ENCODE results near the gene TMC6. TPM values are rescaled to one million over a fixed set of nuclear protein-coding genes. Genes with fewer than 3 reads are reported as not detected.

TMC6 gene
- total and polyA plus RNA-seq, 7 experiments from 2014 or later, result 165 to 808 (median 701) TPM

- peak in 8 of 9 donors; percentile 72 to 92 (median 90) for DNase-seq
- peak; percentile 72 for ATAC-seq
- peak within 1 kb of the TSS; percentile 95 to 99 (median 97) for H3K27ac Mint-ChIP-seq
- Histone ChIP-seq H3K27me3 (ENCODE audit: control insufficient read depth in 2 of 2, insufficient read depth in 2 of 2, low read length in 2 of 2) (no peaks in the 10 kb centered on the region), H3K4me1 (ENCODE audit: control insufficient read depth in 2 of 2, insufficient read depth in 2 of 2, low read length in 2 of 2) (peaks cover 52 to 55% of the 10 kb centered on the region in 2 donors), H3K4me3 (ENCODE audit: low read length) (peak within 1 kb of the TSS; percentile 95), H3K36me3 (ENCODE audit: control insufficient read depth in 2 of 3, insufficient read depth in 3 of 3, low read length in 3 of 3) (peaks cover 12 to 61% (median 31%) of the 10 kb centered on the region in 3 experiments), H3K27ac (ENCODE audit: low read depth, low read length) (peak within 1 kb of the TSS; percentile 77), H3K9me3 (ENCODE audit: control insufficient read depth in 2 of 3, low read length in 3 of 3) (no peaks in the 10 kb centered on the region)
- CTCF ChIA-PET, result interaction anchor here (0.9 to 1.5 kb wide), 9 partner anchors 9 to 121 kb away, joined by 3 to 6 read pairs (median 3); no protein-coding TSS in a partner anchor
- POLR2A ChIA-PET, result interaction anchor here (0.5 to 27.3 kb wide), 20 partner anchors 1 to 689 kb away, joined by 3 to 898 read pairs (median 8); partner anchors contain the start of genes C17orf99, TMC6, TMC8 and TNRC6C
- H3K27me3 Mint-ChIP-seq, result peaks cover 0 to 3% (median 0%) of the 10 kb centered on the region in 5 donors
- peaks cover 8 to 51% (median 25%) of the 10 kb centered on the region in 5 donors for H3K36me3 Mint-ChIP-seq
- peak within 1 kb of the TSS; percentile 89 to 100 (median 99) for H3K4me3 Mint-ChIP-seq
- intact Hi-C loops (cut with micrococcal nuclease), result loop anchor here (1.0 to 5.0 kb wide), 10 partner anchors 9 to 1393 kb away; partner anchors contain the start of genes MFSD11 (in 2 of the 2), SRSF2 (in 2 of the 2), SYNGR2 (in 2 of the 2) and TNRC6C (in 2 of the 2)
- H3K4me1 Mint-ChIP-seq, result peaks cover 29 to 58% (median 44%) of the 10 kb centered on the region in 7 donors
- peaks cover 0 to 9% (median 0%) of the 10 kb centered on the region in 11 donors for H3K9me3 Mint-ChIP-seq
Measured at GRCh38 chr17:78130437-78131101, 2.0 kb upstream of the TMC6 start, which contains the start of gene TMC8. TMC8 (plus strand) TSS chr17:78130771; CDS start chr17:78131589, 818 bp downstream.

- Histone ChIP-seq H3K27me3 (ENCODE audit: control insufficient read depth in 2 of 2, insufficient read depth in 2 of 2, low read length in 2 of 2) (no peaks in the 10 kb centered on the region), H3K9me3 (ENCODE audit: control insufficient read depth in 2 of 3, low read length in 3 of 3) (no peaks in the 10 kb centered on the region), H3K36me3 (ENCODE audit: control insufficient read depth in 2 of 3, insufficient read depth in 3 of 3, low read length in 3 of 3) (peaks cover 7 to 61% (median 26%) of the 10 kb centered on the region in 3 experiments), H3K27ac (ENCODE audit: low read depth, low read length) (peak overlapping the region; percentile 77), H3K4me3 (ENCODE audit: low read length) (peak overlapping the region; percentile 95), H3K4me1 (ENCODE audit: control insufficient read depth in 2 of 2, insufficient read depth in 2 of 2, low read length in 2 of 2) (peaks cover 51 to 59% of the 10 kb centered on the region in 2 donors)
- Mint-ChIP-seq H3K36me3 (peaks cover 8 to 48% (median 22%) of the 10 kb centered on the region in 5 donors), H3K27ac (peak overlapping the region; percentile 95 to 99 (median 97)), H3K4me3 (peak overlapping the region; percentile 89 to 100 (median 99)), H3K9me3 (peaks cover 0 to 9% (median 0%) of the 10 kb centered on the region in 11 donors), H3K27me3 (peaks cover 0 to 3% (median 0%) of the 10 kb centered on the region in 5 donors), H3K4me1 (peaks cover 25 to 54% (median 41%) of the 10 kb centered on the region in 7 donors)
- intact Hi-C loops (cut with micrococcal nuclease), result loop anchor here (1.0 to 5.0 kb wide), 10 partner anchors 9 to 1393 kb away; partner anchors contain the start of genes MFSD11 (in 2 of the 2), SRSF2 (in 2 of the 2), SYNGR2 (in 2 of the 2) and TNRC6C (in 2 of the 2)
- DNase-seq (peak in 5 of 9 donors; percentile 41 to 58 (median 57)), ATAC-seq (no peak)
- ChIA-PET CTCF (interaction anchor here (1.0 to 1.5 kb wide), 8 partner anchors 10 to 121 kb away, joined by 3 to 6 read pairs (median 4); no protein-coding TSS in a partner anchor), POLR2A (interaction anchor here (0.5 to 27.3 kb wide), 20 partner anchors 0 to 689 kb away, joined by 3 to 898 read pairs (median 8); partner anchors contain the start of genes C17orf99, TMC6, TMC8 and TNRC6C)
Measured at GRCh38 chr17:78130090-78130436, 1.5 kb upstream of the TMC6 start.

GRCh38 chr17:78129351-78130089, 965 bp upstream of the TMC6 start:
- Mint-ChIP-seq H3K27me3 (peaks cover 0 to 3% (median 0%) of the 10 kb centered on the region in 5 donors), H3K36me3 (peaks cover 8 to 48% (median 18%) of the 10 kb centered on the region in 5 donors), H3K4me3 (peak overlapping the region; percentile 89 to 100 (median 99)), H3K4me1 (peaks cover 24 to 53% (median 39%) of the 10 kb centered on the region in 7 donors), H3K9me3 (peaks cover 0 to 9% (median 0%) of the 10 kb centered on the region in 11 donors), H3K27ac (peak overlapping the region; percentile 95 to 99 (median 97))
- Histone ChIP-seq H3K27me3 (ENCODE audit: control insufficient read depth in 2 of 2, insufficient read depth in 2 of 2, low read length in 2 of 2) (no peaks in the 10 kb centered on the region), H3K4me3 (ENCODE audit: low read length) (peak overlapping the region; percentile 95), H3K27ac (ENCODE audit: low read depth, low read length) (peak overlapping the region; percentile 77), H3K4me1 (ENCODE audit: control insufficient read depth in 2 of 2, insufficient read depth in 2 of 2, low read length in 2 of 2) (peaks cover 51 to 59% of the 10 kb centered on the region in 2 donors), H3K36me3 (ENCODE audit: control insufficient read depth in 2 of 3, insufficient read depth in 3 of 3, low read length in 3 of 3) (peaks cover 2 to 61% (median 21%) of the 10 kb centered on the region in 3 experiments), H3K9me3 (ENCODE audit: control insufficient read depth in 2 of 3, low read length in 3 of 3) (no peaks in the 10 kb centered on the region)
- DNase-seq (peak in 8 of 9 donors; percentile 50 to 74 (median 62)), ATAC-seq (peak; percentile 5)
- intact Hi-C loops (cut with micrococcal nuclease), result loop anchor here (1.0 to 10.0 kb wide), 12 partner anchors 8 to 1402 kb away; partner anchors contain the start of genes MFSD11 (in 2 of the 2), SRSF2 (in 2 of the 2), SYNGR2 (in 2 of the 2) and TNRC6C (in 2 of the 2)
- ChIA-PET CTCF (interaction anchor here (1.0 to 1.5 kb wide), 6 partner anchors 10 to 122 kb away, joined by 3 to 6 read pairs (median 4); no protein-coding TSS in a partner anchor), POLR2A (interaction anchor here (0.5 to 27.3 kb wide), 17 partner anchors 0 to 688 kb away, joined by 3 to 898 read pairs (median 9); partner anchors contain the start of genes C17orf99, TMC6, TMC8 and TNRC6C)

GRCh38 chr17:78127888-78128550, 536 bp downstream of the TMC6 start:
- H3K36me3 Mint-ChIP-seq, result peaks cover 4 to 49% (median 18%) of the 10 kb centered on the region in 5 donors
- Histone ChIP-seq H3K27me3 (ENCODE audit: control insufficient read depth in 2 of 2, insufficient read depth in 2 of 2, low read length in 2 of 2) (no peaks in the 10 kb centered on the region), H3K4me3 (ENCODE audit: low read length) (peak overlapping the region; percentile 91), H3K27ac (ENCODE audit: low read depth, low read length) (peak overlapping the region; percentile 77), H3K36me3 (ENCODE audit: control insufficient read depth in 2 of 3, insufficient read depth in 3 of 3, low read length in 3 of 3) (peaks cover 13 to 61% (median 15%) of the 10 kb centered on the region in 3 experiments), H3K4me1 (ENCODE audit: control insufficient read depth in 2 of 2, insufficient read depth in 2 of 2, low read length in 2 of 2) (peaks cover 57 to 59% of the 10 kb centered on the region in 2 donors), H3K9me3 (ENCODE audit: control insufficient read depth in 2 of 3, low read length in 3 of 3) (no peaks in the 10 kb centered on the region)
- peak overlapping the region; percentile 89 to 99 (median 92) for H3K4me3 Mint-ChIP-seq
- H3K27ac Mint-ChIP-seq, result peak overlapping the region; percentile 81 to 94 (median 92)
- no peak for DNase-seq
- H3K4me1 Mint-ChIP-seq, result peaks cover 22 to 53% (median 39%) of the 10 kb centered on the region in 7 donors
- no peak for ATAC-seq
- ChIA-PET POLR2A (interaction anchor here (0.9 to 27.3 kb wide), 15 partner anchors 2 to 1394 kb away, joined by 3 to 898 read pairs (median 7); partner anchors contain the start of genes C17orf99, SYNGR2, TMC6 and TMC8), CTCF (interaction anchor here (0.9 to 5.5 kb wide), 3 partner anchors 8 to 48 kb away, joined by 3 to 52 read pairs (median 6); no protein-coding TSS in a partner anchor)
- peaks cover 0 to 5% (median 0%) of the 10 kb centered on the region in 11 donors for H3K9me3 Mint-ChIP-seq
- H3K27me3 Mint-ChIP-seq, result peaks cover 0 to 3% (median 0%) of the 10 kb centered on the region in 5 donors
- intact Hi-C loops (cut with micrococcal nuclease), result loop anchor here (5.0 to 10.0 kb wide), 3 partner anchors 124 to 1401 kb away; partner anchors contain the start of genes JMJD6 (in 1 of the 2) and METTL23 (in 1 of the 2)

- peak in 7 of 9 donors; percentile 46 to 71 (median 59) for DNase-seq
- peak overlapping the region; percentile 91 for H3K4me3 ChIP-seq (ENCODE audit: low read length)
- intact Hi-C loops (cut with micrococcal nuclease), result loop anchor here (5.0 to 10.0 kb wide), 3 partner anchors 125 to 1400 kb away; partner anchors contain the start of genes JMJD6 (in 1 of the 2) and METTL23 (in 1 of the 2)
- H3K27ac ChIP-seq (ENCODE audit: low read depth, low read length), result peak overlapping the region; percentile 77
- H3K27me3 ChIP-seq (ENCODE audit: control insufficient read depth in 2 of 2, insufficient read depth in 2 of 2, low read length in 2 of 2), result no peaks in the 10 kb centered on the region
- H3K4me1 ChIP-seq (ENCODE audit: control insufficient read depth in 2 of 2, insufficient read depth in 2 of 2, low read length in 2 of 2), result peaks cover 59 to 60% of the 10 kb centered on the region in 2 donors
- H3K9me3 ChIP-seq (ENCODE audit: control insufficient read depth in 2 of 3, low read length in 3 of 3), result no peaks in the 10 kb centered on the region
- H3K4me1 Mint-ChIP-seq, result peaks cover 26 to 54% (median 44%) of the 10 kb centered on the region in 7 donors
- ChIA-PET CTCF (interaction anchor here (0.9 to 5.5 kb wide), 3 partner anchors 8 to 49 kb away, joined by 3 to 52 read pairs (median 6); no protein-coding TSS in a partner anchor), POLR2A (interaction anchor here (0.7 to 27.3 kb wide), 17 partner anchors 3 to 1393 kb away, joined by 3 to 898 read pairs (median 6); partner anchors contain the start of genes AFMID, C17orf99, SYNGR2 and TK1)
- H3K36me3 ChIP-seq (ENCODE audit: control insufficient read depth in 2 of 3, insufficient read depth in 3 of 3, low read length in 3 of 3), result peaks cover 15 to 61% (median 16%) of the 10 kb centered on the region in 3 experiments
- peaks cover 0 to 3% (median 0%) of the 10 kb centered on the region in 5 donors for H3K27me3 Mint-ChIP-seq
- H3K4me3 Mint-ChIP-seq, result peak overlapping the region; percentile 89 to 99 (median 92)
- peak; percentile 39 for ATAC-seq
- H3K27ac Mint-ChIP-seq, result peak overlapping the region; percentile 81 to 94 (median 92)
- peaks cover 0 to 7% (median 0%) of the 10 kb centered on the region in 11 donors for H3K9me3 Mint-ChIP-seq
- H3K36me3 Mint-ChIP-seq, result peaks cover 4 to 51% (median 19%) of the 10 kb centered on the region in 5 donors
Measured at GRCh38 chr17:78127239-78127887, 1.2 kb downstream of the TMC6 start.
